ENCODE data around the gene METTL26. TPM values are rescaled to one million over a fixed set of nuclear protein-coding genes. Genes with fewer than 3 reads are reported as not detected.

Gene METTL26
- total and polyA plus RNA-seq, 2 of the 8 experiments (the other 6 are each of a cell fraction or from before 2014, with no cell fraction given) = 100 to 186 TPM

DNA sequence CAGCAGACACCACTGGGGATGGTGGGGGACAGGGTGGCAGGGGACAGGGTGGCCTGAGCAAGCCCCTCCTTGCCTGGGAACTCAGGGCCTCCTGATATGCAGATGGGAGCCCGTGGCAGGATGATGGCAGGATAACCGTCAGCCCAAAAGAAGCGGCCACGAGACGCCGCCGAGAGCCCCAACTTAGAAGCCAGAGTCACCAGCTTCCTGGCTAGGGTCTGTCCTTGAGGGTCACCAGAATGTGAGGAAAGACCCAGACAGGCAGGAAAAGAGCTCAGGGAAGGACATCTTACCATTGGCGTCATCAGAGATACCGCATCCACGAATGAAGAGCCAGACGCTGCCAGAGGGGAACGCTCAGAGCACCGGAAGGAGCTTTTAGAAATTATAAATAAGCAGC, 26.8 kb downstream of the METTL26 start:
- no peak overlapping the region for H3K4me2 ChIP-seq (ENCODE audit: insufficient read depth in 1 of 2, low read depth in 2 of 2, low read length in 2 of 2)
- peaks cover 7 to 9% of the 10 kb centered on the region in 2 experiments; a peak in 3 of 4 replicates for H3K9me3 ChIP-seq (ENCODE audit: insufficient read depth in 2 of 2, low read depth in 1 of 2, low read length in 1 of 2)
- no peak overlapping the region for H2BK12ac ChIP-seq (ENCODE audit: low read depth, low read length)
- H3K27me3 ChIP-seq (replicated peaks in 1 of 4; ENCODE audit: control insufficient read depth in 3 of 4, extremely low read depth in 1 of 4, insufficient read depth in 3 of 4, low read length in 3 of 4) = no peaks in the 10 kb centered on the region
- FAIRE-seq (no peak), DNase-seq (ENCODE audit: low read depth in 1 of 2, low spot score in 2 of 2) (no peak)
- H3K79me2 ChIP-seq (ENCODE audit: control insufficient read depth in 1 of 2, insufficient read depth in 2 of 2, low read length in 2 of 2) = peaks cover 0 to 2% of the 10 kb centered on the region in 2 experiments; a peak in 1 of 4 replicates
- 85% methylated on average over 13 of the region's 13 CpGs; no CpG with 5 or more reads in 1 of the 2 experiments for WGBS, 2 experiments (ENCODE audit: extremely low coverage in 1 of 2, insufficient coverage in 1 of 2, insufficient read length in 1 of 2, insufficient replicate concordance in 2 of 2, low coverage in 1 of 2, low lambda C conversion rate in 2 of 2, missing lambda C conversion rate in 1 of 2)
- no peak overlapping the region for H3K4ac ChIP-seq (replicated peaks; ENCODE audit: insufficient read length, low read depth, low read length)
- H4K20me1 ChIP-seq (replicated peaks in 1 of 2; ENCODE audit: control insufficient read depth in 1 of 2, insufficient read depth in 2 of 2, low read length in 2 of 2) = peaks cover 0 to 9% of the 10 kb centered on the region in 2 experiments
- no peak overlapping the region for H3K23ac ChIP-seq (ENCODE audit: insufficient read length)
- no peak overlapping the region for H3K18ac ChIP-seq (ENCODE audit: extremely low read depth, low read length)
- H3K9ac ChIP-seq (replicated peaks in 1 of 4; ENCODE audit: extremely low read depth in 1 of 4, low read depth in 3 of 4, low read length in 3 of 4) = no peak overlapping the region
- no peak overlapping the region for H3K14ac ChIP-seq (ENCODE audit: insufficient read length)
- peaks cover 6% of the 10 kb centered on the region for H3K79me1 ChIP-seq (ENCODE audit: low read depth, low read length)
- no peak overlapping the region for H3K27ac ChIP-seq (ENCODE audit: low read depth, low read length)
- no peak overlapping the region for H4K8ac ChIP-seq (ENCODE audit: extremely low read depth, insufficient read depth, low read length)
- H2AK5ac ChIP-seq (ENCODE audit: low read depth, low read length) = no peak overlapping the region
- no peak overlapping the region for H2AFZ ChIP-seq (ENCODE audit: low read length)
- no peak overlapping the region for H4K91ac ChIP-seq (replicated peaks; ENCODE audit: insufficient read length, low read length)
- H3K56ac ChIP-seq (replicated peaks; ENCODE audit: insufficient read length, low read depth, low read length) = no peak overlapping the region
- POLR2A ChIA-PET (ENCODE audit: partially characterized antibody) = interaction anchor here (1.4 to 1.5 kb wide), 2 partner anchors 22 to 24 kb away, joined by 3 to 5 read pairs; partner anchors contain the start of gene WFIKKN1
- no peak overlapping the region for H3K4me3 ChIP-seq (ENCODE audit: extremely low read depth in 1 of 4, insufficient read depth in 2 of 4, low read depth in 3 of 4, low read length in 4 of 4)
- H2BK20ac ChIP-seq (ENCODE audit: low read length) = no peak overlapping the region
- no peaks in the 10 kb centered on the region; a peak in 1 of 7 replicates for H3K4me1 ChIP-seq (replicated peaks in 1 of 4; ENCODE audit: control insufficient read depth in 3 of 4, insufficient read depth in 4 of 4, low read length in 3 of 4)
- no peak overlapping the region for H2BK15ac ChIP-seq (ENCODE audit: low read length)
- H2BK5ac ChIP-seq (ENCODE audit: low read depth, low read length) = no peak overlapping the region
- CTCF ChIA-PET (ENCODE audit: partially characterized antibody) = interaction anchor here (0.7 to 5.2 kb wide), 14 partner anchors 9 to 217 kb away, joined by 3 to 29 read pairs (median 4); partner anchors contain the start of gene RAB40C
- H3K23me2 ChIP-seq (ENCODE audit: low read depth, low read length) = no peaks in the 10 kb centered on the region
- H3K36me3 ChIP-seq (ENCODE audit: control insufficient read depth in 2 of 4, insufficient read depth in 4 of 4, low read length in 3 of 4) = no peaks in the 10 kb centered on the region
- no peak overlapping the region for H4K5ac ChIP-seq (ENCODE audit: insufficient read length, low read depth, low read length)
- no peak overlapping the region for H2BK120ac ChIP-seq (replicated peaks; ENCODE audit: low read depth, low read length)
- no peak for TF ChIP-seq CHD1 (IDR thresholded peaks at IDR 0.05; ENCODE audit: low read depth, low read length)
- TF ChIP-seq CBX8 (IDR thresholded peaks at IDR 0.05; ENCODE audit: borderline replicate concordance, low read depth, low read length) = no peak
- TF ChIP-seq NANOG (IDR thresholded peaks at IDR 0.05; ENCODE audit: insufficient read depth, low read depth, low read length, poor library complexity, severe bottlenecking) = no peak
- TF ChIP-seq YY1 (IDR thresholded peaks at IDR 0.05; ENCODE audit: low read depth, low read length) = no peak
- TF ChIP-seq, protein P1, sequence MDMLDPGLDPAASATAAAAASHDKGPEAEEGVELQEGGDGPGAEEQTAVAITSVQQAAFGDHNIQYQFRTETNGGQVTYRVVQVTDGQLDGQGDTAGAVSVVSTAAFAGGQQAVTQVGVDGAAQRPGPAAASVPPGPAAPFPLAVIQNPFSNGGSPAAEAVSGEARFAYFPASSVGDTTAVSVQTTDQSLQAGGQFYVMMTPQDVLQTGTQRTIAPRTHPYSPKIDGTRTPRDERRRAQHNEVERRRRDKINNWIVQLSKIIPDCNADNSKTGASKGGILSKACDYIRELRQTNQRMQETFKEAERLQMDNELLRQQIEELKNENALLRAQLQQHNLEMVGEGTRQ (IDR thresholded peaks at IDR 0.05; ENCODE audit: low read length) = no peak
- no peak for TF ChIP-seq EZH2 (IDR thresholded peaks at IDR 0.05; ENCODE audit: low read depth, low read length, severe bottlenecking)

Data from H1 (cell line).